HCT116 (cell line): ENCODE data around the gene SEM1.

Experiments used
- CTCF ChIP-seq, 3 experiments: fragments of 200-600 bp in 1 of 3; sonication (generic) in 1 of 3; IDR thresholded peaks in 2 of 3; conservative IDR thresholded peaks in 1 of 3; 2 replicates each; pipeline ENCODE4 v1.5.1; 2012 to 2017; ENCODE audit warnings: low read depth in 2 of 3, low read length in 2 of 3, antibody characterized with exemption in 1 of 3, borderline replicate concordance in 1 of 3, control low read depth in 1 of 3, mild to moderate bottlenecking in 1 of 3, mixed read lengths in 1 of 3, mixed run types in 1 of 3, moderate library complexity in 1 of 3; ENCODE audit not compliant: insufficient read depth in 1 of 3
- JUND ChIP-seq: IDR thresholded peaks from 2 replicates; pipeline ENCODE4 v1.6.1; 2012
- RAD21 ChIP-seq: IDR thresholded peaks from 2 replicates; pipeline ENCODE4 v1.6.1; 2012; ENCODE audit warnings: low read depth, mild to moderate bottlenecking

- TF ChIP-seq RAD21: no peak
- no peak for TF ChIP-seq CTCF (IDR thresholded peaks at IDR 0.05 in 2 of 3, conservative IDR thresholded peaks at IDR 0.05 in 1 of 3; ENCODE audit: borderline replicate concordance in 1 of 3, insufficient read depth in 1 of 3, low read depth in 2 of 3, low read length in 2 of 3)
- TF ChIP-seq JUND: no peak
Measured at GRCh38 chr7:96739167-96739566, 29.5 kb upstream of the SEM1 start.
